ENCODE results near the gene FLNC.
A peak's percentile ranks its signal among the peaks of the same experiment; 100 is the strongest.

FLNC gene, protein sequence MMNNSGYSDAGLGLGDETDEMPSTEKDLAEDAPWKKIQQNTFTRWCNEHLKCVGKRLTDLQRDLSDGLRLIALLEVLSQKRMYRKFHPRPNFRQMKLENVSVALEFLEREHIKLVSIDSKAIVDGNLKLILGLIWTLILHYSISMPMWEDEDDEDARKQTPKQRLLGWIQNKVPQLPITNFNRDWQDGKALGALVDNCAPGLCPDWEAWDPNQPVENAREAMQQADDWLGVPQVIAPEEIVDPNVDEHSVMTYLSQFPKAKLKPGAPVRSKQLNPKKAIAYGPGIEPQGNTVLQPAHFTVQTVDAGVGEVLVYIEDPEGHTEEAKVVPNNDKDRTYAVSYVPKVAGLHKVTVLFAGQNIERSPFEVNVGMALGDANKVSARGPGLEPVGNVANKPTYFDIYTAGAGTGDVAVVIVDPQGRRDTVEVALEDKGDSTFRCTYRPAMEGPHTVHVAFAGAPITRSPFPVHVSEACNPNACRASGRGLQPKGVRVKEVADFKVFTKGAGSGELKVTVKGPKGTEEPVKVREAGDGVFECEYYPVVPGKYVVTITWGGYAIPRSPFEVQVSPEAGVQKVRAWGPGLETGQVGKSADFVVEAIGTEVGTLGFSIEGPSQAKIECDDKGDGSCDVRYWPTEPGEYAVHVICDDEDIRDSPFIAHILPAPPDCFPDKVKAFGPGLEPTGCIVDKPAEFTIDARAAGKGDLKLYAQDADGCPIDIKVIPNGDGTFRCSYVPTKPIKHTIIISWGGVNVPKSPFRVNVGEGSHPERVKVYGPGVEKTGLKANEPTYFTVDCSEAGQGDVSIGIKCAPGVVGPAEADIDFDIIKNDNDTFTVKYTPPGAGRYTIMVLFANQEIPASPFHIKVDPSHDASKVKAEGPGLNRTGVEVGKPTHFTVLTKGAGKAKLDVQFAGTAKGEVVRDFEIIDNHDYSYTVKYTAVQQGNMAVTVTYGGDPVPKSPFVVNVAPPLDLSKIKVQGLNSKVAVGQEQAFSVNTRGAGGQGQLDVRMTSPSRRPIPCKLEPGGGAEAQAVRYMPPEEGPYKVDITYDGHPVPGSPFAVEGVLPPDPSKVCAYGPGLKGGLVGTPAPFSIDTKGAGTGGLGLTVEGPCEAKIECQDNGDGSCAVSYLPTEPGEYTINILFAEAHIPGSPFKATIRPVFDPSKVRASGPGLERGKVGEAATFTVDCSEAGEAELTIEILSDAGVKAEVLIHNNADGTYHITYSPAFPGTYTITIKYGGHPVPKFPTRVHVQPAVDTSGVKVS (N-terminal part only)

GRCh38 chr7:128830231-128831177, at the start of gene FLNC:
Gene FLNC (plus strand): TSS chr7:128830406. CDS start chr7:128830638, 232 bp downstream.
- peak; percentile 33 for DNase-seq

DNA sequence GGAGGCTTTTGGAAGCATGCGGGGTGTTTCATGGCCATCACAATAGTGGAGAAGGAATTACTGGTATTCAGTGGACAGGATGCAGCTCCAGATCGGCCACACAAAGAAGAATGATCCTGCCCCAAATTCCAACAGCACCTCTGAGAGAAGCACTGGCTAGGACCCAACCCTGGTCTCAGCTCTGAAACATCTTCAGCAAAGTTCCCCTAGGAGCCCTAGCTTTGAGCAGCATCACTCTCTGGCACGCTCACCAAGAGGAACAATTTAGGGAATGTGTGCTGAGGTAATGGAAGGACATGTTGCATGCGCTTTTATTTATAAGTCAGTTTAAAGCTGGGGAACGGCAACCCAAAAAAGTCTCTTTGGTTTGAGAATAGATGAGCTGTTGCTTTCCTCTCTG, 49.1 kb upstream of the FLNC start:
- DNase-seq, result no peak

DNA sequence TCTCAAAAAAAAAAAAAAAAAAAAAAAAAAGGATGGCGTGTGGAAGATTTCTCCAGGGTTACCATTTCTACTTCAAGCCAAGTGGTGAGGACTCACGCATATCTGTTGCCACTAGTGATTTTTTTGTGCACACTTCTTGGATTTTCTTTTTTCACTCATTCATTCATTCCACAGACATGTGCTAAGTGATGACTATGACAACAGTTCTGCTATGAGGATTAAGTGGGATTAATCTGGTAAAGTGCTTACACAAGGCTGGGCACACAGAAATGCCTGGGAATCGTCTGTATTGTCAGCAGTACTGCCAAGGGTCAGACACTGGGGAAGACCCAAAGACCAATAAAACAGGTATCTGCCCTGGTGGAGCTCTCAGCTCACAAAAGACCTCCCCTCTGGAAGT, 48.4 kb upstream of the FLNC start:
- no peak for DNase-seq

GRCh38 chr7:128783143-128783861, 46.9 kb upstream of the FLNC start:
- no peak for DNase-seq

DNA sequence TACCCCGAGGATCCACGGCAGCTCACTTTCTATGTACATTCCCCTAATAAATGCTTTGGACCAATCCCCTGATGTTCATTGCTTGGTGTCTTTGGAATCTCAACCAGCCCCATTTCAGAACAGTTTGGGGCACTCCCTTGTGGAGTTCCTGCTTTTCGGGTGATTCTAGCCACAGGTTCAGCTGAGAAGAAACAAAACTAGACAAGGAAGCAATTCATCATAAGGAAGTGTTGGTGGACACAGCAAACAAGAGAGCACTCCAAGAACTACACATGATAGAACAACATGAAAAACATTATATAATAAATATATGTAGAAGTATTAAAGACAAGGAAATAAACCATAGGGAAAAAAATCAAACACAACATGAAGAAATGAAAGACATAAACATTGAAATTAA, 44.5 kb upstream of the FLNC start:
- no peak for DNase-seq

DNA sequence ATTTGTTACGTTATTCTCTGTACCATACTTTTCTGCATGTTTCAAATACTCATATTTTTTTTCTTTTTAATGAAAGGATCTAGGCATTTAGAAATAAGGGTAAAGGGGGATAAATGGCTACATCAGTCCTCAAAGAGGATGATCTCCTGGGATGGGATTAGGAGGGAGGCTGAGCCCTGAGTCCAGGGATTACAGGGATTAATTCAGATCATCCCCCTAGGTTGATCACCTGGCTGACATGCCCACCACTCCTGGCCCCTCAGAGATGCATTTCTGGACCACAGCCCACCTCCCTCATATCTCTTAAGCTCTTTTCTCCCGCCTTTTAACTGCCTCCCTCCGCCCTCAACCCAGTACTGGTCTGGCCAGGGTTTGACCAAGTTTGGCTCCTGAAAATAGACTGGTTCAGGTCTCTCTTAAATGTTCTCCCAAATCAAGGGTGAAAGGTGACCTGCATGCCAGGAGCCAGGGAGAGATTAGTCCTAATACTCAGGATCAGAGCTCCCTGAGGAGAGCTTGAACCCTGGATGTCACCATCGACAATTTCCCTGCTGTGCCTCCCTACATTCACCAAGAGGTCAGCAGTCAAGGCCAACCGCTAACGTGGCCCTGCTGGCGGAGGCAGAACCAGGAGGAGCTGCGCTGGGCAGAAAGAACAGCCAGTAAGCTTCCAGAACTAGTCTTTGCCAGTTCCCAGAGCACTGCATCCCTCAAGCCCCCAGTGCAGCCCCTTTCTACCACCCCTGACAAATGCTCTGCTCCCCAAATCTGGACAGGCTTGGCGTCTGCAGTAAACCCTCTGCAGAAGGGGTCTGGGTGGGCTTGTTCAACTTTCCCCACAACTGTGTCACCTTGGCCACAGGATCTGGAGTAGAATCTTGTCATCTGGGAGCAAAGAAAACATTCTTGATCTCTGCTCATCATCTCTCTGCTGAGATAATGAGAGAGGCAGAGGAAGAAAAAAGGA, 41.5 kb upstream of the FLNC start:
- no peak for DNase-seq

DNA sequence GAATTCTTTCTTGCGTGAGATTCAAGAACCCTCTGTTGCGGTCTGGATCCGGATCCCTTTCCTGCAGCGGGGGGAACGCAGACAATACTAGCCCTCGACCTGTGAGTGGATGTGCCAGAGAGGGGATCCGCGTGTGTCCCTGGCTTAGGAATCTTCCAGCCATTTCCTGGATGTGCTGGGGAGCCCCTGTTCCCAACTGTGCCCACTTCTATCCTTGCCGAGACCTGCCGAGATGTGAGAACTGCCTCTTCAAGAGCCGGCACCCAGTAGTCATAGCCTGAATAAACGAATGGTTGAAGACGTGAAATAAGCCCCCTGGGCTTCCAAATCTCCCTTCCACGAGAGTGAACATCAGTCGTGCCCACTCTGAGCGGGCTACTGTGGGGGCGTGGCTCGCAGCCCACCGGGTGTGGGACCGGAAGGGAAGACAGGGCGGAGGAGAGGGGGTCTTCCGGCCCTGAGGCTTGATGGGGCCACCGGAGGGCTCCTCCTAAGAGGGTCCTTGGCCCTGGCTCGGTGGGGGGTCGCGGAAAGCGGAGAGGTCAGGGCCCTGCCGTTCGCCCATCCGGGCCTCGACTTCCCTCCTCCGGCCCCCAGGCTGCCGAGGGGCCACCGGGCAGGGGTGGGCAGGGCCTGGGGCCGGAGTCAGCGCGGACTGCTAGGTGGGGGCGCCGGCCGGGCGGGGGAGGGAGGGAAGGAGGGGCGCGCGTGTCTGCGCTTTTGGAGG, 39.7 kb upstream of the FLNC start:
- no peak for DNase-seq

DNA sequence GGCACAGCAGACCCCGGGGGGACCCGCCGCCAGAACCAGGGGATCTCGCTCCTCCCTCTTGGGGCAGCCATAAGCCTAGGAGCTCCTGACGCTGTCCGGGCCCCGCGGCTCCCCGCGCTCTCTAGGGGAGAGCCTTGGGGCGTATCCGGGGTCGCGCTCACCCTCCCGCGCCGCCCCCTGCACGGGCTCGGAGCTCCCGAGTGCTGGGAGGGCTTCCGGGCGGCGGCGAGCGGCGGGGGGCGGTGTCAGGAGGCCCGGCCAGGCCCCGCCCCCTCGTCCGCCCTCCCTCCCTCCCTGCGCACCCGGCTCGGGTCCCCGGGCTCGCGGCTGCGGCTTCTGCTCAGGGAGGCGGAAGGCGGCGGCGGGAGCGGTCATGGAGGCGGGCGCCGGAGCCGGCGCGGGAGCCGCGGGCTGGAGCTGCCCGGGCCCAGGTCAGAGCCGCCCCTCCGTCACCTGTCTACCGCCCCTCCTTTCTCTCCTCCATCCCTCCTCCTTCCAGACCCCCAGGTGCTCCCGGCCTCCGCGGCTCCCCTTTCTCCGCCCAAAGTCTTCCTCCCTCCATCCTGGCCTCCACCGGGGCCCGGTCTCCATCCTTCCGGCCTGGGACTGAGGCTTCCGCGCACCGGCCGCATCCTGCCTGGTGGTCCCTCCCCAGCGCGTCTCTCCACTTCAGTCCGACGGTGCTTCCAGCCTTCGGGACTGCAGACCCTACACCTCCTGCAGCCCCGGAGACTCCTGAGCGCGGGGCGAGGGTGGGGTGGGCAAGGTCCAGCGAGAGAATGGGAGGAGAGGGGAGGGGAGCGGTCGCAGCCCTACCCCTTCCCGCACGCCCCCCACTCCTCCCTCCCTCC, 38.9 kb upstream of the FLNC start, which contains the start of gene CCDC136:
TSS of gene CCDC136 (plus strand) at position 848 of the 851 bp plus-strand sequence. CDS start 444 bp downstream, outside the sequence.
- peak; percentile 77 for DNase-seq

GRCh38 chr7:128791972-128792327, 38.3 kb upstream of the FLNC start:
- DNase-seq, result no peak

- DNase-seq, result no peak
Observed at GRCh38 chr7:128792471-128793180, 37.6 kb upstream of the FLNC start.

DNA sequence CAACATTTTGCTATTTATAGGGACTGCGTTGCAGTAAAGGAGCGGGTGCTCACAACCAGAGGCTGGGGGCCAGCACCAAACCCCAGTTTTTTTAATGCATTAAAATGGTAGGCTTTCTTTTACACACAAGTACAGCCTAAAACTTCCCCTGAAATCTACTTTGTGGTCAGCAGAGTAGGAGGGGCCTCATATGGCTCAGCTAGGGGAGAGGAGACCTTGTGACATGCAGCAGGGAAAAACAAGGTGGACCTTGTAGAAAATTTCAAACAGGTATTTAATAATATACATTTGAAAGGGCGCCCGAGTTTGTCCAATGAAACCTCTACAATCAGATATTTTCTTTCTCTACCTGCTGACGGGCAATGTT, 37.0 kb upstream of the FLNC start:
- DNase-seq, result no peak

GRCh38 chr7:128794020-128794419, 36.2 kb upstream of the FLNC start:
- DNase-seq, result peak; percentile 25

GRCh38 chr7:128794436-128794835, 35.8 kb upstream of the FLNC start:
- DNase-seq, result no peak

- DNase-seq, result no peak
Observed at GRCh38 chr7:128795129-128795528, 35.1 kb upstream of the FLNC start.

DNA sequence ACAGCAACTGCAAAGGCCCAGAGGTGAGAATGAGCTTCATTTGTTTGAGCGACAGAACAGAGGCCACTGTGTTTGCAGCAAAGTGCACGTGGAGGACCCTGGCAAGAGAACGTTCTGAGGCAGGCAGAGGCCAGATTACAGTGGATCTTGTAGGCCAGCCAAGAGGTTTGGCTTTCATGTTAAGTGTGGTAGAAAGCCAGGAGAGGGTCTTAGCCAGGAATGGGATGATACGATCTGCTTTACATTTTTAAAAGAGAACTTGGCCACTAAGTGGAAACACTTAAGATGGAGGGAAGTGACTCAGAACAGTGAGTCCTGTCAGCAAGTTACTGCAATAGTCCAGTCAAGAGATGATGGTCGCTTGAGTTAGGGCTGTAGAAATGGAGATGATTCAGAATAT, 33.9 kb upstream of the FLNC start:
- no peak for DNase-seq

DNA sequence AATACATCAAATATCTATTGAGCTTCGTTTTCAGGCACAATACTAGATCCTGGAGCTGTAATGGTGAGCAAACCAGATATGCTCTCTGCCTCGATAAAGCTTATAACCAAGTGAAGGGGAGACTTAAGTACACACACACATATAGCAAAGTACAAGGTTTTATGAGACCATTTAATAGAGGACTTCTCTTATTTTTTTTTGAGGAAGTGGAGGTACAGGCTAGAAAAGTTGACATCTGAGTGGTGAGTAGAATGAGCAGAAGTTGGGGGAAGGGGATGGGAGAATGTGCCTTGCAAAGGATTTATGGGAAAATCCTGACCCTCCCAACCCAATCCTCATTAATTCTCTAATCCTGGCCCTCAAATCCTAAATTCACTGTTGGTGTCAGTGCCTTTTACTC, 30.8 kb upstream of the FLNC start:
- DNase-seq, result no peak

DNA sequence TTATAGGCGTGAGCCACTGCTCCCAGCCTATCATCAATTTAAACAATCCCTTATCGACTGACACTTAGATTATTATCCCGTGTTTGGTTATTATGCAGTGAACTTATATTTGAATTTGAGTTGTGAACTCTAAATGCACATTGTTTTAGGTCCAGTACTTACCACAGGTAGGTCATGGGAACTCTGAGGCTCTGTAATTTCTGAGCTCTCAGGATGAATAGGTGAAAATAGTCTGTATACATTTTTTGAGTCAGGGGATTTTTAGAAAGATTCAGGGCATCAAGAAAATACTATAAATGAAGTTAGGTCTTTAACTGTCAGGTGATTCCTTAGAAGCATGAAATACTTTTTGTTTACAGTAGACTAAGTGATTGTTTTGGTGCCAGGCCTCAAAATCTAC, 29.6 kb upstream of the FLNC start:
- DNase-seq, result no peak

DNA sequence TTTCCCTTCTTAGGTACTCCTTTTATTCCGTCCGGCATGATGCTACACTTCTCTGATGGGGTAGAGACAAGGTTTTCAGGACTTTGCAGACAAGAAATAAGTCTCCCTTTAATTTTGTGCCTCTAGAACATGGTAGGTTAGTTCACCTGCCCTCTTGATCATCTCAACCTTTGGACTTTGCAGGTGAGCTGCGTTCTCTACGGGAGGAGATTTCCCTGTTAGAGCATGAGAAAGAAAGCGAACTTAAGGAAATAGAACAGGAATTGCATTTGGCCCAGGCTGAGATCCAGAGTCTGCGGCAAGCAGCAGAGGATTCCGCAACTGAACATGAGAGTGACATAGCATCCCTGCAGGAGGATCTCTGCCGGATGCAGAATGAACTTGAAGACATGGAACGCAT, 29.2 kb upstream of the FLNC start:
- no peak for DNase-seq
